ENCODE results near the gene PLXNA4.
"Not testable (repeated sequence)": the region's sequence is repeated elsewhere in the genome, so short reads cannot be mapped to it uniquely, and the experiment has no call there.

PLXNA4 gene

GRCh38 chr7:132169730-132170129, 406.5 kb downstream of the PLXNA4 start:
- no peak overlapping the region for H3K4me3 ChIP-seq (ENCODE audit: low read depth, low read length)
- H3K9me3 ChIP-seq = no peaks in the 10 kb centered on the region

GRCh38 chr7:132168239-132168638, 408.0 kb downstream of the PLXNA4 start:
- Histone ChIP-seq H3K4me1 (peaks cover 6% of the 10 kb centered on the region; the same call in 1 of the 2 replicates), H3K9me3 (no peaks in the 10 kb centered on the region), H3K27me3 (no peaks in the 10 kb centered on the region), H3K36me3 (peaks cover 7% of the 10 kb centered on the region; the same call in 1 of the 2 replicates), H3K4me3 (ENCODE audit: low read depth, low read length) (no peak overlapping the region)
- TF ChIP-seq CTCF (IDR thresholded peaks at IDR 0.05; ENCODE audit: low read depth, low read length) = no peak
- no peak for DNase-seq

More at GRCh38 chr7:132169730-132170129, 406.5 kb downstream of the PLXNA4 start:
- no peak for TF ChIP-seq CTCF (IDR thresholded peaks at IDR 0.05; ENCODE audit: low read depth, low read length)
- no peak for DNase-seq
- Histone ChIP-seq H3K27me3 (no peaks in the 10 kb centered on the region), H3K4me1 (peaks cover 3% of the 10 kb centered on the region; the same call in 1 of the 2 replicates), H3K36me3 (peaks cover 9% of the 10 kb centered on the region)

GRCh38 chr7:132165695-132166094, 410.6 kb downstream of the PLXNA4 start:
- not testable (repeated sequence) for DNase-seq; H3K27me3 ChIP-seq; H3K36me3 ChIP-seq; H3K9me3 ChIP-seq; H3K4me3 ChIP-seq (ENCODE audit: low read depth, low read length)
- peaks cover 17% of the 10 kb centered on the region for H3K4me1 ChIP-seq

- no peak for TF ChIP-seq CTCF (IDR thresholded peaks at IDR 0.05; ENCODE audit: low read depth, low read length)
- Histone ChIP-seq H3K4me1 (peaks cover 17% of the 10 kb centered on the region), H3K4me3 (ENCODE audit: low read depth, low read length) (no peak overlapping the region), H3K36me3 (peaks cover 7% of the 10 kb centered on the region; the same call in 1 of the 2 replicates), H3K9me3 (no peaks in the 10 kb centered on the region), H3K27me3 (no peaks in the 10 kb centered on the region)
- DNase-seq = no peak
These were observed 411.6 kb downstream of the PLXNA4 start for GRCh38 chr7:132164558-132165125.

GRCh38 chr7:132162556-132163144, 413.6 kb downstream of the PLXNA4 start:
- TF ChIP-seq CTCF (IDR thresholded peaks at IDR 0.05; ENCODE audit: low read depth, low read length) = no peak
- Histone ChIP-seq H3K9me3 (no peaks in the 10 kb centered on the region), H3K27me3 (no peaks in the 10 kb centered on the region; the same call in 1 of the 2 replicates), H3K4me3 (ENCODE audit: low read depth, low read length) (no peak overlapping the region), H3K4me1 (peaks cover 17% of the 10 kb centered on the region), H3K36me3 (peaks cover 7% of the 10 kb centered on the region; the same call in 1 of the 2 replicates)
- DNase-seq = no peak

GRCh38 chr7:132161976-132162375, 414.3 kb downstream of the PLXNA4 start:
- no peak for DNase-seq
- peaks cover 17% of the 10 kb centered on the region for H3K4me1 ChIP-seq
- TF ChIP-seq CTCF (IDR thresholded peaks at IDR 0.05; ENCODE audit: low read depth, low read length) = no peak

More at GRCh38 chr7:132161976-132162375, 414.3 kb downstream of the PLXNA4 start:
- no peaks in the 10 kb centered on the region; the same call in 1 of the 2 replicates for H3K27me3 ChIP-seq
- no peaks in the 10 kb centered on the region for H3K9me3 ChIP-seq
- H3K36me3 ChIP-seq = peaks cover 7% of the 10 kb centered on the region; the same call in 1 of the 2 replicates
- H3K4me3 ChIP-seq (ENCODE audit: low read depth, low read length) = no peak overlapping the region
